CD8-positive, alpha-beta memory T cell (primary cell): Measurements from ENCODE around the gene TTF1. TPM values are rescaled to one million over a fixed set of nuclear protein-coding genes. Genes with fewer than 3 reads are reported as not detected.
A peak's percentile ranks its signal among the peaks of the same experiment; 100 is the strongest.

Experiments used
- CTCF ChIA-PET: fragments of 350-600 bp; sonication (Branson Sonifier 250); formaldehyde crosslinking; loops from one replicate; lab custom pipeline; 2021; ENCODE audit warnings: antibody characterized with exemption; lab: Charles Lee
- POLR2A ChIA-PET: fragments of 350-600 bp; sonication (Branson Sonifier 250); formaldehyde crosslinking; loops from one replicate; lab custom pipeline; 2021; ENCODE audit warnings: antibody characterized with exemption; lab: Charles Lee
- DNase-seq, 5 donors: peaks; one replicate each; pipeline versions ENCODE4 v3.0.0 to v3.0.0-alpha.2; 2020 to 2022; ENCODE audit warnings: mixed read lengths in 1 of 5
- H3K27ac ChIP-seq: one replicate; pipeline ENCODE4 v1.7.0; 2013; ENCODE audit warnings: low read depth, mild to moderate bottlenecking, low read length, moderate library complexity
- H3K27me3 ChIP-seq: 2 replicates; pipeline ENCODE4 v1.7.0; 2013; ENCODE audit warnings: low read length, mild to moderate bottlenecking; ENCODE audit not compliant: insufficient read depth, poor library complexity, severe bottlenecking
- H3K36me3 ChIP-seq: 2 replicates; pipeline ENCODE4 v1.7.0; 2013; ENCODE audit warnings: mild to moderate bottlenecking, low read length, moderate library complexity; ENCODE audit not compliant: insufficient read depth
- H3K4me1 ChIP-seq: 2 replicates; pipeline ENCODE4 v1.7.0; 2013; ENCODE audit warnings: mild to moderate bottlenecking, low read length, moderate library complexity; ENCODE audit not compliant: insufficient read depth
- H3K4me3 ChIP-seq: 2 replicates; pipeline ENCODE4 v1.7.0; 2013; ENCODE audit warnings: mild to moderate bottlenecking, low read length
- H3K9me3 ChIP-seq: 2 replicates; pipeline ENCODE4 v1.7.0; 2013; ENCODE audit warnings: mild to moderate bottlenecking, low read length
- H3K27ac Mint-ChIP-seq, 8 donors: one replicate each; pipeline ENCODE4 v1.8.0; 2020 to 2021; ENCODE audit warnings: mixed read lengths in 8 of 8, mild to moderate bottlenecking in 6 of 8, inconsistent platforms in 3 of 8, moderate library complexity in 3 of 8
- H3K27me3 Mint-ChIP-seq, 2 donors: one replicate each; pipeline ENCODE4 v1.8.0; 2020 to 2021; ENCODE audit warnings: mixed read lengths in 2 of 2, mild to moderate bottlenecking in 1 of 2, moderate library complexity in 1 of 2
- H3K36me3 Mint-ChIP-seq, 3 donors: one replicate each; pipeline ENCODE4 v1.8.0; 2020 to 2021; ENCODE audit warnings: mixed read lengths in 3 of 3, inconsistent platforms in 1 of 3, mild to moderate bottlenecking in 1 of 3
- H3K4me1 Mint-ChIP-seq, 3 donors: one replicate each; pipeline ENCODE4 v1.8.0; 2020 to 2021; ENCODE audit warnings: mixed read lengths in 3 of 3, inconsistent platforms in 1 of 3, mild to moderate bottlenecking in 1 of 3
- H3K4me3 Mint-ChIP-seq, 7 donors: one replicate each; pipeline ENCODE4 v1.8.0; 2020 to 2021; ENCODE audit warnings: mixed read lengths in 7 of 7, mild to moderate bottlenecking in 6 of 7, moderate library complexity in 4 of 7, inconsistent platforms in 2 of 7
- H3K9me3 Mint-ChIP-seq, 5 donors: one replicate each; pipeline ENCODE4 v1.8.0; 2020 to 2022; ENCODE audit warnings: mixed read lengths in 5 of 5, mild to moderate bottlenecking in 3 of 5, moderate library complexity in 2 of 5, inconsistent platforms in 1 of 5
- polyA plus RNA-seq: library from polyadenylated mRNA; unstranded; fragments of 300-500 nt; fragmentation: Illumina TruSeq; gene quantifications from one replicate; pipeline ENCODE4 v1.2.3, GENCODE V29; 2021
- total RNA-seq, 2 experiments: library from RNA; stranded (reverse); gene quantifications; one replicate each; pipeline ENCODE4 v1.2.3, GENCODE V29; 2021

Gene TTF1
- 10 to 100 TPM; 23.9 to 25.1 TPM for total RNA-seq
- polyA plus RNA-seq = 7.3 TPM

GRCh38 chr9:132406554-132407122 lies at the start of gene TTF1:
TTF1 (minus strand) TSS chr9:132406840; CDS start chr9:132402821, 4,019 bp downstream.
- Mint-ChIP-seq H3K4me1 (peaks cover 45 to 69% (median 64%) of the 10 kb centered on the region in 3 donors), H3K27me3 (peaks cover 7 to 8% of the 10 kb centered on the region in 2 donors), H3K36me3 (peaks cover 0 to 24% (median 1%) of the 10 kb centered on the region in 3 donors), H3K4me3 (peak within 1 kb of the TSS; percentile 88 to 98 (median 93)), H3K27ac (peak within 1 kb of the TSS; percentile 87 to 98 (median 95)), H3K9me3 (no peaks in the 10 kb centered on the region)
- Histone ChIP-seq H3K27me3 (peaks cover 12% of the 10 kb centered on the region), H3K36me3 (peaks cover 11% of the 10 kb centered on the region), H3K4me1 (peaks cover 57% of the 10 kb centered on the region), H3K27ac (peak within 1 kb of the TSS; percentile 63), H3K4me3 (peak within 1 kb of the TSS; percentile 77), H3K9me3 (no peaks in the 10 kb centered on the region)
- DNase-seq = peak; percentile 89 to 97 (median 92)
- POLR2A ChIA-PET = interaction anchor here (0.7 kb wide), 2 partner anchors 51 to 260 kb away, joined by 5 to 6 read pairs; no protein-coding TSS in a partner anchor
- CTCF ChIA-PET = no interaction called here

- Histone ChIP-seq H3K4me1 (no peaks in the 10 kb centered on the region), H3K9me3 (no peaks in the 10 kb centered on the region), H3K27me3 (peaks cover 15% of the 10 kb centered on the region), H3K4me3 (no peak overlapping the region), H3K36me3 (no peaks in the 10 kb centered on the region), H3K27ac (no peak overlapping the region)
- peaks cover 23 to 57% of the 10 kb centered on the region in 2 donors for H3K27me3 Mint-ChIP-seq
- H3K4me1 Mint-ChIP-seq = peaks cover 6 to 9% (median 8%) of the 10 kb centered on the region in 3 donors
- no peaks in the 10 kb centered on the region for H3K9me3 Mint-ChIP-seq
- CTCF ChIA-PET = interaction anchor here (1.1 kb wide), 1 partner anchor 12 kb away, joined by 4 read pairs; no protein-coding TSS in a partner anchor
- H3K4me3 Mint-ChIP-seq = no peak overlapping the region
- no peak for DNase-seq
- no peak overlapping the region for H3K27ac Mint-ChIP-seq
- POLR2A ChIA-PET = no interaction called here
- no peaks in the 10 kb centered on the region for H3K36me3 Mint-ChIP-seq
Measured at GRCh38 chr9:132456241-132456640, 49.6 kb upstream of the TTF1 start.

GRCh38 chr9:132451276-132451675 lies 44.6 kb upstream of the TTF1 start:
- Histone ChIP-seq H3K27ac (no peak overlapping the region), H3K36me3 (no peaks in the 10 kb centered on the region), H3K9me3 (no peaks in the 10 kb centered on the region), H3K27me3 (peaks cover 15% of the 10 kb centered on the region), H3K4me1 (no peaks in the 10 kb centered on the region), H3K4me3 (no peak overlapping the region)
- Mint-ChIP-seq H3K36me3 (no peaks in the 10 kb centered on the region), H3K27me3 (peaks cover 38 to 69% of the 10 kb centered on the region in 2 donors), H3K27ac (peak overlapping the region in 7 of 8 donors; percentile 59 to 83 (median 74)), H3K4me3 (peak overlapping the region in 6 of 7 donors; percentile 13 to 79 (median 28)), H3K9me3 (no peaks in the 10 kb centered on the region), H3K4me1 (peaks cover 15 to 16% (median 15%) of the 10 kb centered on the region in 3 donors)
- POLR2A ChIA-PET = no interaction called here
- CTCF ChIA-PET = no interaction called here
- DNase-seq = peak; percentile 1 to 71 (median 32)

GRCh38 chr9:132447902-132448301 lies 41.3 kb upstream of the TTF1 start:
- no peak for DNase-seq
- Mint-ChIP-seq H3K27ac (no peak overlapping the region), H3K9me3 (no peaks in the 10 kb centered on the region), H3K36me3 (no peaks in the 10 kb centered on the region), H3K27me3 (peaks cover 35 to 72% of the 10 kb centered on the region in 2 donors), H3K4me1 (peaks cover 15 to 16% (median 15%) of the 10 kb centered on the region in 3 donors), H3K4me3 (no peak overlapping the region)
- no peak overlapping the region for H3K27ac ChIP-seq
- POLR2A ChIA-PET = no interaction called here
- no peak overlapping the region for H3K4me3 ChIP-seq
- H3K9me3 ChIP-seq = no peaks in the 10 kb centered on the region
- H3K27me3 ChIP-seq = peaks cover 10% of the 10 kb centered on the region
- no peaks in the 10 kb centered on the region for H3K36me3 ChIP-seq
- CTCF ChIA-PET = no interaction called here
- no peaks in the 10 kb centered on the region for H3K4me1 ChIP-seq

GRCh38 chr9:132447346-132447745 lies 40.7 kb upstream of the TTF1 start:
- Mint-ChIP-seq H3K27me3 (peaks cover 35 to 74% of the 10 kb centered on the region in 2 donors), H3K27ac (no peak overlapping the region), H3K4me1 (peaks cover 15 to 16% (median 15%) of the 10 kb centered on the region in 3 donors), H3K9me3 (no peaks in the 10 kb centered on the region), H3K36me3 (no peaks in the 10 kb centered on the region), H3K4me3 (no peak overlapping the region)
- DNase-seq = no peak
- H3K36me3 ChIP-seq = no peaks in the 10 kb centered on the region
- H3K4me1 ChIP-seq = no peaks in the 10 kb centered on the region
- POLR2A ChIA-PET = no interaction called here
- CTCF ChIA-PET = no interaction called here
- H3K27ac ChIP-seq = no peak overlapping the region
- H3K9me3 ChIP-seq = no peaks in the 10 kb centered on the region
- H3K4me3 ChIP-seq = no peak overlapping the region
- H3K27me3 ChIP-seq = peaks cover 5% of the 10 kb centered on the region

GRCh38 chr9:132446887-132447286 lies 40.2 kb upstream of the TTF1 start:
- H3K27ac Mint-ChIP-seq = no peak overlapping the region
- Histone ChIP-seq H3K27me3 (peaks cover 4% of the 10 kb centered on the region), H3K27ac (no peak overlapping the region), H3K9me3 (no peaks in the 10 kb centered on the region), H3K36me3 (no peaks in the 10 kb centered on the region), H3K4me1 (no peaks in the 10 kb centered on the region), H3K4me3 (no peak overlapping the region)
- H3K36me3 Mint-ChIP-seq = no peaks in the 10 kb centered on the region
- H3K4me1 Mint-ChIP-seq = peaks cover 12% of the 10 kb centered on the region in 3 donors
- peaks cover 32 to 75% of the 10 kb centered on the region in 2 donors for H3K27me3 Mint-ChIP-seq
- H3K9me3 Mint-ChIP-seq = no peaks in the 10 kb centered on the region
- ChIA-PET CTCF (no interaction called here), POLR2A (no interaction called here)
- H3K4me3 Mint-ChIP-seq = no peak overlapping the region
- DNase-seq = no peak

GRCh38 chr9:132443951-132444607 lies 37.4 kb upstream of the TTF1 start:
- no peaks in the 10 kb centered on the region for H3K4me1 ChIP-seq
- DNase-seq = no peak
- ChIA-PET CTCF (interaction anchor here (0.8 kb wide), 1 partner anchor 12 kb away, joined by 4 read pairs; no protein-coding TSS in a partner anchor), POLR2A (no interaction called here)
- peaks cover 6% of the 10 kb centered on the region for H3K27me3 ChIP-seq
- H3K4me3 ChIP-seq = no peak overlapping the region
- Mint-ChIP-seq H3K4me1 (no peaks in the 10 kb centered on the region), H3K9me3 (no peaks in the 10 kb centered on the region), H3K4me3 (no peak overlapping the region), H3K27me3 (peaks cover 34 to 73% of the 10 kb centered on the region in 2 donors), H3K36me3 (no peaks in the 10 kb centered on the region), H3K27ac (no peak overlapping the region)
- no peaks in the 10 kb centered on the region for H3K9me3 ChIP-seq
- no peak overlapping the region for H3K27ac ChIP-seq
- H3K36me3 ChIP-seq = no peaks in the 10 kb centered on the region

- peaks cover 35 to 64% of the 10 kb centered on the region in 2 donors for H3K27me3 Mint-ChIP-seq
- Histone ChIP-seq H3K27me3 (peaks cover 6% of the 10 kb centered on the region), H3K36me3 (no peaks in the 10 kb centered on the region), H3K4me3 (no peak overlapping the region), H3K9me3 (no peaks in the 10 kb centered on the region), H3K4me1 (no peaks in the 10 kb centered on the region), H3K27ac (no peak overlapping the region)
- H3K4me1 Mint-ChIP-seq = no peaks in the 10 kb centered on the region
- H3K9me3 Mint-ChIP-seq = peaks cover 0 to 1% (median 0%) of the 10 kb centered on the region in 5 donors
- no peak for DNase-seq
- H3K4me3 Mint-ChIP-seq = no peak overlapping the region
- H3K36me3 Mint-ChIP-seq = no peaks in the 10 kb centered on the region
- ChIA-PET CTCF (no interaction called here), POLR2A (no interaction called here)
- H3K27ac Mint-ChIP-seq = peak overlapping the region in 1 of 8 donors; percentile 21
Measured at GRCh38 chr9:132441404-132441803, 34.8 kb upstream of the TTF1 start.
